ENCODE data around the gene SETD1A.
A peak's percentile ranks its signal among the peaks of the same experiment; 100 is the strongest.

The SETD1A gene

DNA sequence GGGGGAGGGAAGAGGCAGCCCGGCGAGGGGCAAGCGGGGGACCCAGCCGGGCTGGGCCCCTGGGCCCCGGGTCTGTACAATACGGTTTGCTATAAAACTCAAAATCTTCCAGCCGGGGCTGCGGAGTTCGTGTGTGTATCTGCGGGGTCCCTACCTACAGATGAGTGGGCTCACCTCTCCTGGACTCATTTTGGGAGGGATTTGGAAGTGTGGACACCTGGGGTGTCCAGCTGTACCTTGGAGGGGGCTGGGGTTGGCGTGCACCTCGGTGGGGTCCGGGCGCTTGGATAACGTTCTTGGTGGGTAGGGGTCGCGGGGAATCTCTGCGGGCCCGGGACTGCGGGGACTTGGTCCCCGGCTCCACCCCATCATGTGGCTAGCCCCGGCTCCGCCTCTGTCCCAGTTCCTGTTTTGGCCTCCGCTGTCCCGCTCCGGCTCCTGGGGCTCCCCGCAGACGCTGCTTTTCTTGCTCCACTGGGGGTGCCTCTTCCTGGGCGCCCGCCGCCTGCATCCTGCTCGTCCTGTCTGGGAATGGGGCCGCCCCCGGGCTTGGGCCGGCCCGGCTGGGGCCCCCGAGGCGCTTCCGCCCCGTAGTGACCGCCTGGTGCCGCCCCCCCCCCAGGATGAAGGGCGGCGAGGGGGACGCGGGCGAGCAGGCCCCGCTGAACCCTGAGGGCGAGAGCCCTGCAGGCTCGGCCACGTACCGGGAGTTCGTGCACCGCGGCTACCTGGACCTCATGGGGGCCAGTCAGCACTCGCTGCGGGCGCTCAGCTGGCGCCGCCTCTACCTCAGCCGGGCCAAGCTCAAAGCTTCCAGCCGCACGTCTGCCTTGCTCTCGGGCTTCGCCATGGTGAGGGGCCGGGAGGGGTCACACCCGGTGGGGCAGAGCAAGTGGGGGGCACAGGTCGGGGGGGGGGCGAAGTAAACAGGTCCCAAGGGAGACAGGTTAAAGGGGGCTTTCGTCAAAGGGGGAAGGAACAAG is 8.6 kb upstream of the SETD1A start, which contains the start of gene ORAI3:
Gene ORAI3, plus strand, starts transcription at position 402 of the 983 bp plus-strand sequence. Its CDS starts 222 bp downstream, at position 624.
- H3K27ac ChIP-seq (ENCODE audit: low read length), result peak within 1 kb of the TSS; percentile 72
- H3K27me3 ChIP-seq (ENCODE audit: low read depth, low read length), result no peaks in the 10 kb centered on the region
- peaks cover 8 to 40% of the 10 kb centered on the region in 2 donors for H3K4me1 ChIP-seq (ENCODE audit: control insufficient read depth in 1 of 2, insufficient read depth in 2 of 2, low read length in 2 of 2)
- H3K36me3 ChIP-seq (ENCODE audit: control insufficient read depth in 1 of 2, insufficient read depth in 2 of 2, low read length in 2 of 2), result peaks cover 6 to 13% of the 10 kb centered on the region in 2 donors
- H3K9me3 ChIP-seq (ENCODE audit: control insufficient read depth in 1 of 2, low read length in 2 of 2), result no peaks in the 10 kb centered on the region
- peak within 1 kb of the TSS; percentile 82 to 93 for H3K4me3 ChIP-seq (ENCODE audit: low read depth in 1 of 2, low read length in 2 of 2)

- peak overlapping the region; percentile 70 for H3K27ac ChIP-seq (ENCODE audit: low read length)
- H3K36me3 ChIP-seq (ENCODE audit: control insufficient read depth in 1 of 2, insufficient read depth in 2 of 2, low read length in 2 of 2), result peaks cover 0 to 6% of the 10 kb centered on the region in 2 donors
- peaks cover 8 to 45% of the 10 kb centered on the region in 2 donors for H3K4me1 ChIP-seq (ENCODE audit: control insufficient read depth in 1 of 2, insufficient read depth in 2 of 2, low read length in 2 of 2)
- no peaks in the 10 kb centered on the region for H3K27me3 ChIP-seq (ENCODE audit: low read depth, low read length)
- no peaks in the 10 kb centered on the region for H3K9me3 ChIP-seq (ENCODE audit: control insufficient read depth in 1 of 2, low read length in 2 of 2)
- peak overlapping the region; percentile 82 to 93 for H3K4me3 ChIP-seq (ENCODE audit: low read depth in 1 of 2, low read length in 2 of 2)
These were observed 7.7 kb upstream of the SETD1A start for GRCh38 chr16:30949650-30950515.

GRCh38 chr16:30950516-30951065 is 7.0 kb upstream of the SETD1A start:
- Histone ChIP-seq H3K36me3 (ENCODE audit: control insufficient read depth in 1 of 2, insufficient read depth in 2 of 2, low read length in 2 of 2) (peaks cover 0 to 4% of the 10 kb centered on the region in 2 donors), H3K27me3 (ENCODE audit: low read depth, low read length) (no peaks in the 10 kb centered on the region), H3K9me3 (ENCODE audit: control insufficient read depth in 1 of 2, low read length in 2 of 2) (no peaks in the 10 kb centered on the region), H3K27ac (ENCODE audit: low read length) (peak overlapping the region; percentile 70), H3K4me1 (ENCODE audit: control insufficient read depth in 1 of 2, insufficient read depth in 2 of 2, low read length in 2 of 2) (peaks cover 8 to 45% of the 10 kb centered on the region in 2 donors), H3K4me3 (ENCODE audit: low read depth in 1 of 2, low read length in 2 of 2) (peak overlapping the region; percentile 82 to 93)

DNA sequence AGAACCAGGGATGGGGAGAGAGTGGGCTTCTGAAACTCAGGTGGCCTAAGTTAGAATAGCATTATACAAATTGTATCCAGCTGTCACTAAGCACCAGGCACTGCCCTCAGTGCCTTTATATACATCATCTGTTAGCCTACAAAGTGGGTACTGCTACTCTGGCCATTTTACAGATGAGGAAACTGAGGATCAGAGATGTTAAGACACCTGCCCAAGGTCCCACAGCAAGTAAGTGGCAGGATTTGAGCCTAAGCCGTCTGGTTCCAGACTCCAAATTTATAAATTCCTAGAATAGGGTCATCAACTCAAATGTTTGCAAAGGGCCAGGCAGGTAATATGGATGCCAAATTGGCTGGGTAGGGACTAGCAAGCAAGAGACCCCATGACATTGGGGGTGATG is 6.4 kb upstream of the SETD1A start:
- no peak overlapping the region for H3K27ac ChIP-seq (ENCODE audit: low read length)
- H3K4me3 ChIP-seq (ENCODE audit: low read depth in 1 of 2, low read length in 2 of 2), result peak overlapping the region in 1 of 2 donors; percentile 93
- H3K9me3 ChIP-seq (ENCODE audit: control insufficient read depth in 1 of 2, low read length in 2 of 2), result no peaks in the 10 kb centered on the region
- peaks cover 0 to 4% of the 10 kb centered on the region in 2 donors for H3K36me3 ChIP-seq (ENCODE audit: control insufficient read depth in 1 of 2, insufficient read depth in 2 of 2, low read length in 2 of 2)
- no peaks in the 10 kb centered on the region for H3K27me3 ChIP-seq (ENCODE audit: low read depth, low read length)
- H3K4me1 ChIP-seq (ENCODE audit: control insufficient read depth in 1 of 2, insufficient read depth in 2 of 2, low read length in 2 of 2), result peaks cover 8 to 45% of the 10 kb centered on the region in 2 donors

DNA sequence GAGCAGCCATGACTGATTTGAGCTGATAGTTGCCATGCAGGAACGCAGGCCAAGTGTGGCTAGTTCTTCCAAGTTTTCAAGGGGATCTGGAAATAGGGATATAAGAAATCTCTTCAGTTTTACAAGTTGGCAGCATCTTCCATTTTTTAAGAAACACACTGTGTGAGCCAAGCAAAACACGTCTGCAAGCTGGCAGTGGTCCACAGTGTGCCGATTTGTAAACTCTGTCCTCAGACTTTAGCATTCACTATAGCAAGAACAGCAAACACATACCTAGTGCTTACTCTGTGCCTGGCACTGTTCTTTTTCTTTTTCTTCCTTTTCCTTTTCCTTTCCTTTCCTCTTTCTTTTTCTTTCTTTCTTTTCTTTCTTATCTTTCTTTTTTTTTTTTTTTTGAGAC is 5.8 kb upstream of the SETD1A start:
- Histone ChIP-seq H3K36me3 (ENCODE audit: control insufficient read depth in 1 of 2, insufficient read depth in 2 of 2, low read length in 2 of 2) (peaks cover 0 to 3% of the 10 kb centered on the region in 2 donors), H3K9me3 (ENCODE audit: control insufficient read depth in 1 of 2, low read length in 2 of 2) (no peaks in the 10 kb centered on the region), H3K27me3 (ENCODE audit: low read depth, low read length) (no peaks in the 10 kb centered on the region), H3K4me1 (ENCODE audit: control insufficient read depth in 1 of 2, insufficient read depth in 2 of 2, low read length in 2 of 2) (peaks cover 8 to 50% of the 10 kb centered on the region in 2 donors), H3K4me3 (ENCODE audit: low read depth in 1 of 2, low read length in 2 of 2) (no peak overlapping the region), H3K27ac (ENCODE audit: low read length) (no peak overlapping the region)

DNA sequence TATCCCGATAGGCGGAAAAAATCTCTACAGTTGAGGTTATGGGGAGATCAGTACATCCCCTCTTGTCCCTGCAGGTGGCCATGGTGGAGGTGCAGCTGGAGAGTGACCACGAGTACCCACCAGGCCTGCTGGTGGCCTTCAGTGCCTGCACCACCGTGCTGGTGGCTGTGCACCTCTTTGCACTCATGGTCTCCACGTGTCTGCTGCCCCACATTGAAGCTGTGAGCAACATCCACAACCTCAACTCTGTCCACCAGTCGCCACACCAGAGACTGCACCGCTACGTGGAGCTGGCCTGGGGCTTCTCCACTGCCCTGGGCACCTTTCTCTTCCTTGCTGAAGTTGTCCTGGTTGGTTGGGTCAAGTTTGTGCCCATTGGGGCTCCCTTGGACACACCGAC is 4.4 kb upstream of the SETD1A start:
- Histone ChIP-seq H3K36me3 (ENCODE audit: control insufficient read depth in 1 of 2, insufficient read depth in 2 of 2, low read length in 2 of 2) (no peaks in the 10 kb centered on the region), H3K9me3 (ENCODE audit: control insufficient read depth in 1 of 2, low read length in 2 of 2) (no peaks in the 10 kb centered on the region), H3K27me3 (ENCODE audit: low read depth, low read length) (no peaks in the 10 kb centered on the region), H3K4me3 (ENCODE audit: low read depth in 1 of 2, low read length in 2 of 2) (no peak overlapping the region), H3K4me1 (ENCODE audit: control insufficient read depth in 1 of 2, insufficient read depth in 2 of 2, low read length in 2 of 2) (peaks cover 8 to 51% of the 10 kb centered on the region in 2 donors), H3K27ac (ENCODE audit: low read length) (no peak overlapping the region)

GRCh38 chr16:30953511-30954124 is 3.9 kb upstream of the SETD1A start:
- Histone ChIP-seq H3K4me1 (ENCODE audit: control insufficient read depth in 1 of 2, insufficient read depth in 2 of 2, low read length in 2 of 2) (peaks cover 8 to 54% of the 10 kb centered on the region in 2 donors), H3K4me3 (ENCODE audit: low read depth in 1 of 2, low read length in 2 of 2) (no peak overlapping the region), H3K27ac (ENCODE audit: low read length) (no peak overlapping the region), H3K9me3 (ENCODE audit: control insufficient read depth in 1 of 2, low read length in 2 of 2) (no peaks in the 10 kb centered on the region), H3K36me3 (ENCODE audit: control insufficient read depth in 1 of 2, insufficient read depth in 2 of 2, low read length in 2 of 2) (no peaks in the 10 kb centered on the region), H3K27me3 (ENCODE audit: low read depth, low read length) (no peaks in the 10 kb centered on the region)

DNA sequence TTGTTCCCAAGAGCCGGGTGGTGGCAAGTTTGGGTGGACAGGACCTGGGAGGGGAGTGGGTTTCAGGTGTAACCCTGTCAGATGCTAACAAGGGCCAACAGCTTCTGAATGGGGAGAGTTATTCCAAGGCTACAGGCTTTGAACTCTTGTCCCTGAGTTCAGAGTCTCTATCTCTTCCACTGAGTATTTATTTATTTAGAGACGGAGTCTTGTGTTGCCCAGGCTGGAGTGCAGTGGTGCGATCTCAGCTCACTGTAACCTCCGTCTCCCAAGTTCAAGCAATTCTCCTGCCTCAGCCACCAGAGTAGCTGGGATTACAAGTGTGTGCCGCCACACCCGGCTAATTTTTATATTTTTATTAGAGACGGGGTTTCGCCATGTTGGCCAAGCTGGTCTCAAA is 2.6 kb upstream of the SETD1A start:
- peaks cover 4 to 11% of the 10 kb centered on the region in 2 donors for H3K36me3 ChIP-seq (ENCODE audit: control insufficient read depth in 1 of 2, insufficient read depth in 2 of 2, low read length in 2 of 2)
- H3K27me3 ChIP-seq (ENCODE audit: low read depth, low read length), result no peaks in the 10 kb centered on the region
- H3K4me3 ChIP-seq (ENCODE audit: low read depth in 1 of 2, low read length in 2 of 2), result no peak overlapping the region
- H3K27ac ChIP-seq (ENCODE audit: low read length), result no peak overlapping the region
- no peaks in the 10 kb centered on the region for H3K9me3 ChIP-seq (ENCODE audit: control insufficient read depth in 1 of 2, low read length in 2 of 2)
- H3K4me1 ChIP-seq (ENCODE audit: control insufficient read depth in 1 of 2, insufficient read depth in 2 of 2, low read length in 2 of 2), result peaks cover 8 to 62% of the 10 kb centered on the region in 2 donors

DNA sequence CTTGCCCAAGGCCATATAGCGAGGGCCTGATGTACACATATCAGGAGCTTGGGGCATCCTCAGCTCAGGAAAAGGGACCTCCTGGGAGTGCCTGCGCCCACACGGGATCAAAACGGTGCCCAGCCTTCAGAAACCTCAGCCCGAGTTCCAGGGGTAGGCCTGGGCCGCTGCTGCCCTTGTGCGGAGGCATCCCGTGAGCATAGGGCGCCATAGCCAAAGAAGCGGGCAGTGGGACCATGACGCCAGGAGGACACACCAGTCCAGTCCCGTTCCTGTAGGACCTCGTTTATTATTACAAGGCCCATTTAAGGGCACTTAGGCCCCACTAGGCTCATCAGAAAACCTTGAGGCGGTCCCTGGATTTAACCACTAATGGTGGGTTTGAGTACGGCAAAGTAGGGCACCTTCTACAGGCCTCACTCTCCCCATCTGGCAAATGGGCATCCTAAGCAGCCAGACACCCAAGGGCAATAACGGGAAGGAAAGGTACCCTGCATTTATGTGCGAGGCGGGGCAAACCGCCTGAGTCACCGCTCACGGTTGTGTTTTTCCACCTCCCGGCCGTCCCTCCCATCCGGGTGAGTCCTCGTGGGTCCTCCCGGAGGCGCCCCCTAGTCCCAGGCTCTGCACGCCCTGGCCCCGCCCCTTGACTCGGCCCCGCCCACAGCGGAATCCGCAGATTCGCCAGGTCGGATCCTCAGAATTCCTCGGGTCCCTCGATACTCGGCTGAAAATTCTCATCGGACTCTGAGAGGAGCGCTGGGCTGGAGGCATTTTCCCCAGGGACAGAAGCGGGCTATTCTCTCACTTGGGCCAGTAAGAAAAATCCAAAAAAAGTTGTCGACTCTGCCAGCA is 726 bp upstream of the SETD1A start:
- Histone ChIP-seq H3K4me1 (ENCODE audit: control insufficient read depth in 1 of 2, insufficient read depth in 2 of 2, low read length in 2 of 2) (peaks cover 0 to 47% of the 10 kb centered on the region in 2 donors), H3K36me3 (ENCODE audit: control insufficient read depth in 1 of 2, insufficient read depth in 2 of 2, low read length in 2 of 2) (peaks cover 21 to 28% of the 10 kb centered on the region in 2 donors), H3K4me3 (ENCODE audit: low read depth in 1 of 2, low read length in 2 of 2) (peak overlapping the region; percentile 72 to 93), H3K9me3 (ENCODE audit: control insufficient read depth in 1 of 2, low read length in 2 of 2) (no peaks in the 10 kb centered on the region), H3K27me3 (ENCODE audit: low read depth, low read length) (no peaks in the 10 kb centered on the region), H3K27ac (ENCODE audit: low read length) (peak overlapping the region; percentile 97)

All from muscle layer of duodenum (tissue), 2 donors.